Loucy (cell line): ENCODE results near the gene PLG.

Experiments used
- H2AFZ ChIP-seq: fragments of 200-600 bp; sonication (generic); 2 replicates; pipeline ENCODE4 v1.6.0; 2016; ENCODE audit warnings: antibody characterized with exemption, mild to moderate bottlenecking, low read length, moderate library complexity
- H3F3A ChIP-seq: fragments of 200-600 bp; 2 replicates; pipeline ENCODE4 v1.6.0; 2016; ENCODE audit warnings: antibody characterized with exemption, low read depth, mild to moderate bottlenecking
- H3K27me3 ChIP-seq: fragments of 200-600 bp; sonication (generic); 2 replicates; pipeline ENCODE4 v1.6.1; 2014; ENCODE audit warnings: low read length, mild to moderate bottlenecking; ENCODE audit not compliant: insufficient read depth, poor library complexity, severe bottlenecking
- H3K36me3 ChIP-seq: fragments of 200-600 bp; sonication (generic); 2 replicates; pipeline ENCODE4 v1.6.1; 2016; ENCODE audit warnings: low read length; ENCODE audit not compliant: insufficient read depth
- H3K4me1 ChIP-seq: fragments of 200-600 bp; sonication (generic); 2 replicates; pipeline ENCODE4 v1.5.1; 2014; ENCODE audit warnings: low read length, mild to moderate bottlenecking; ENCODE audit not compliant: insufficient read depth, poor library complexity, severe bottlenecking
- H3K4me2 ChIP-seq: fragments of 200-600 bp; sonication (generic); 2 replicates; pipeline ENCODE4 v1.6.0; 2014; ENCODE audit warnings: antibody characterized with exemption, low read length, low read depth, mild to moderate bottlenecking; ENCODE audit not compliant: poor library complexity, severe bottlenecking
- H3K4me3 ChIP-seq: fragments of 200-600 bp; sonication (generic); 2 replicates; pipeline ENCODE4 v1.5.1; 2014; ENCODE audit warnings: low read length, mild to moderate bottlenecking, mixed read lengths; ENCODE audit not compliant: poor library complexity, severe bottlenecking
- H3K79me2 ChIP-seq: fragments of 200-600 bp; sonication (generic); 2 replicates; pipeline ENCODE4 v1.6.1; 2014; ENCODE audit warnings: low read length; ENCODE audit not compliant: insufficient read depth
- H3K9ac ChIP-seq: fragments of 200-600 bp; sonication (generic); 2 replicates; pipeline ENCODE4 v1.6.0; 2014; ENCODE audit warnings: mild to moderate bottlenecking, low read depth, low read length, moderate library complexity; ENCODE audit not compliant: poor library complexity, severe bottlenecking
- H3K9me2 ChIP-seq: fragments of 200-600 bp; sonication (generic); replicated peaks from 2 replicates; pipeline ENCODE4 v1.6.1; 2016; ENCODE audit warnings: low read depth, low read length, mixed read lengths
- H3K9me3 ChIP-seq: fragments of 200-600 bp; sonication (generic); 2 replicates; pipeline ENCODE4 v1.6.1; 2014; ENCODE audit warnings: mild to moderate bottlenecking, antibody characterized with exemption, low read length, low read depth; ENCODE audit not compliant: insufficient read depth
- H4K20me1 ChIP-seq: fragments of 200-600 bp; sonication (generic); 2 replicates; pipeline ENCODE4 v1.6.0; 2014; ENCODE audit warnings: antibody characterized with exemption, low read length, mild to moderate bottlenecking; ENCODE audit not compliant: insufficient read depth, poor library complexity, severe bottlenecking
- EZH2phosphoT487 ChIP-seq: fragments of 200-600 bp; IDR thresholded peaks from 2 replicates; pipeline ENCODE4 v1.6.1; 2018; ENCODE audit warnings: antibody characterized with exemption, mild to moderate bottlenecking, moderate library complexity, borderline replicate concordance
- TF ChIP-seq, protein P1 (sequence below): fragments of 200-600 bp; sonication (generic); conservative IDR thresholded peaks from 2 replicates; pipeline ENCODE4 v1.5.1; 2014; ENCODE audit warnings: mild to moderate bottlenecking, antibody characterized with exemption, low read length

Gene PLG

DNA sequence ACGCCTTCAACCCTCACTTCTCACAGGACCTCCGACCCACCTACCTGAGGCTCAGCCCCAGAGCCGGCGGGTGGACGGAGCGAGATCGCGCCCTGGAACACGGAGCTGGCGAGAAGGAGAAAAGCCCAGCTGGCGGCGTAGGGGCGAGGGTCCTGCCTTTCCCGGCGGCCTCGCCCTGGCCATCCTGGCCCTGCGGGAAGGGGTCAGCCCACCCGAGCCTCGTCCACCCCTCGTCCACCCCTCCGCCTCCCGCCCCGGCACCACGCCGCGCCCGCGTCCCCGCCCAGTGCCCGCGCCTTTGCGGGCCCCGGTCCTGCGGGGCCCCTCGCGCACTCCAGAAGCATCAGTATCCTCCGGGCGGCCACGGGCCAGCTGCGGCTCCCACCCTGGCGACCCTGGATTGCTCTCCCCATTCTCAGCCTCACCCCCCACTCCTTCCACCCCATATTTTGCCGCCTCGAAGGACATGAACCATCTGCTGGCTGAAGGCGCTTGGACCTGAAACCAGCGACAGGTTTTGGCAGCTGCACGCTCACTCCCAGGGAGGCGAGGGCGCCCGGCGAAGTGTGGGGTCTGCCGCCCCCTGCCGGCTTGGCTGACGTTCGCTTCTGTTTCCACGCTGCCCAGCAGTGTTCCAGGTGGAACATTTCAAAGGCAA is 65.1 kb downstream of the PLG start:
- Histone ChIP-seq H3K9me2 (no peaks in the 10 kb centered on the region), H3K27me3 (no peaks in the 10 kb centered on the region), H3K9ac (no peak overlapping the region), H3K79me2 (no peaks in the 10 kb centered on the region), H3K4me3 (no peak overlapping the region), H3F3A (no peaks in the 10 kb centered on the region), H4K20me1 (no peaks in the 10 kb centered on the region), H3K36me3 (no peaks in the 10 kb centered on the region), H3K4me2 (no peak overlapping the region), H3K4me1 (no peaks in the 10 kb centered on the region), H2AFZ (no peak overlapping the region), H3K9me3 (no peaks in the 10 kb centered on the region)
- TF ChIP-seq, protein P1, sequence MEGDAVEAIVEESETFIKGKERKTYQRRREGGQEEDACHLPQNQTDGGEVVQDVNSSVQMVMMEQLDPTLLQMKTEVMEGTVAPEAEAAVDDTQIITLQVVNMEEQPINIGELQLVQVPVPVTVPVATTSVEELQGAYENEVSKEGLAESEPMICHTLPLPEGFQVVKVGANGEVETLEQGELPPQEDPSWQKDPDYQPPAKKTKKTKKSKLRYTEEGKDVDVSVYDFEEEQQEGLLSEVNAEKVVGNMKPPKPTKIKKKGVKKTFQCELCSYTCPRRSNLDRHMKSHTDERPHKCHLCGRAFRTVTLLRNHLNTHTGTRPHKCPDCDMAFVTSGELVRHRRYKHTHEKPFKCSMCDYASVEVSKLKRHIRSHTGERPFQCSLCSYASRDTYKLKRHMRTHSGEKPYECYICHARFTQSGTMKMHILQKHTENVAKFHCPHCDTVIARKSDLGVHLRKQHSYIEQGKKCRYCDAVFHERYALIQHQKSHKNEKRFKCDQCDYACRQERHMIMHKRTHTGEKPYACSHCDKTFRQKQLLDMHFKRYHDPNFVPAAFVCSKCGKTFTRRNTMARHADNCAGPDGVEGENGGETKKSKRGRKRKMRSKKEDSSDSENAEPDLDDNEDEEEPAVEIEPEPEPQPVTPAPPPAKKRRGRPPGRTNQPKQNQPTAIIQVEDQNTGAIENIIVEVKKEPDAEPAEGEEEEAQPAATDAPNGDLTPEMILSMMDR: no peak
- no peak for TF ChIP-seq EZH2phosphoT487

- TF ChIP-seq, protein P1: no peak
- no peak for TF ChIP-seq EZH2phosphoT487
- Histone ChIP-seq H3K36me3 (no peaks in the 10 kb centered on the region), H3K4me1 (no peaks in the 10 kb centered on the region), H3K27me3 (no peaks in the 10 kb centered on the region), H3K4me3 (no peak overlapping the region), H2AFZ (no peak overlapping the region), H3K9me2 (no peaks in the 10 kb centered on the region), H4K20me1 (no peaks in the 10 kb centered on the region), H3K9me3 (no peaks in the 10 kb centered on the region), H3F3A (no peaks in the 10 kb centered on the region), H3K79me2 (no peaks in the 10 kb centered on the region), H3K9ac (no peak overlapping the region), H3K4me2 (no peak overlapping the region)
These were observed 65.6 kb downstream of the PLG start for GRCh38 chr6:160767647-160768019.

DNA sequence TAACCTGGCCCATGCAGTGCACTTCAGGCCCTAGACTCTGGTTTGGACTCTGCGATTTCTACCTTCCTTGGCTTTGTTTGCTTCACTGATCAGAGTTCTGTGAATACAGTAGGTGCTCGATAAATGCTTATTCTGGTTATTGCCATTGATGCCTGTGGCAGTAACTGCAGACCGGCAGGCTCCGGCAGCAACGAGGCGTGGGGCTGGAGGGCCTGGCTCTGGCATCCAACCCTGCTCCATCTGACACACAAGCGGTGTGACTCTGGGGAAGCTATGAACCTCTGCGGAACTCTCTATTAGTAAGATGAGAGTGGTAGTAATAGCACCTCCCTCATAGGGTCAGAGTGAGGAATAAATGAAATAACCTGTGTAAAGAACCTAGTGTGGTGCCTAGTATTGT is 66.1 kb downstream of the PLG start:
- Histone ChIP-seq H3K9me3 (no peaks in the 10 kb centered on the region), H3K4me1 (no peaks in the 10 kb centered on the region), H3K4me2 (no peak overlapping the region), H3K79me2 (no peaks in the 10 kb centered on the region), H2AFZ (no peak overlapping the region), H3K27me3 (no peaks in the 10 kb centered on the region), H3K9me2 (no peaks in the 10 kb centered on the region), H4K20me1 (no peaks in the 10 kb centered on the region), H3K4me3 (no peak overlapping the region), H3F3A (no peaks in the 10 kb centered on the region), H3K36me3 (no peaks in the 10 kb centered on the region), H3K9ac (no peak overlapping the region)
- TF ChIP-seq EZH2phosphoT487: no peak
- TF ChIP-seq, protein P1: no peak
